PFSK-1 (cell line): ENCODE results near the gene GMEB2.

Experiments
- FOXP2 ChIP-seq: optimal IDR thresholded peaks from 2 replicates; pipeline ENCODE3; 2011; ENCODE audit warnings: borderline replicate concordance, control low read depth, inconsistent platforms; ENCODE audit not compliant: insufficient read depth; ENCODE audit errors: extremely low read length, extremely low read depth
- POLR2AphosphoS5 ChIP-seq: IDR thresholded peaks from 2 replicates; pipeline ENCODE4 v1.6.1; 2012; ENCODE audit warnings: low read depth, mild to moderate bottlenecking, control low read depth, low read length, moderate library complexity
- SIN3A ChIP-seq: IDR thresholded peaks from 2 replicates; pipeline ENCODE4 v1.6.1; 2012; ENCODE audit warnings: mild to moderate bottlenecking, low read length, moderate library complexity, borderline replicate concordance; ENCODE audit not compliant: insufficient read depth
- TAF1 ChIP-seq: IDR thresholded peaks from 2 replicates; pipeline ENCODE4 v1.6.1; 2012; ENCODE audit warnings: low read length, control low read depth, borderline replicate concordance; ENCODE audit not compliant: insufficient read depth
- TF ChIP-seq, protein P1 (sequence below), 2 experiments: IDR thresholded peaks; 2 replicates each; pipeline versions ENCODE4 v1.6.1 to v1.8.0; 2011 to 2012; ENCODE audit warnings: low read depth in 2 of 2, low read length in 2 of 2, control low read depth in 1 of 2, inconsistent platforms in 1 of 2, mild to moderate bottlenecking in 1 of 2, moderate library complexity in 1 of 2; ENCODE audit not compliant: insufficient read depth in 1 of 2

The GMEB2 gene

DNA sequence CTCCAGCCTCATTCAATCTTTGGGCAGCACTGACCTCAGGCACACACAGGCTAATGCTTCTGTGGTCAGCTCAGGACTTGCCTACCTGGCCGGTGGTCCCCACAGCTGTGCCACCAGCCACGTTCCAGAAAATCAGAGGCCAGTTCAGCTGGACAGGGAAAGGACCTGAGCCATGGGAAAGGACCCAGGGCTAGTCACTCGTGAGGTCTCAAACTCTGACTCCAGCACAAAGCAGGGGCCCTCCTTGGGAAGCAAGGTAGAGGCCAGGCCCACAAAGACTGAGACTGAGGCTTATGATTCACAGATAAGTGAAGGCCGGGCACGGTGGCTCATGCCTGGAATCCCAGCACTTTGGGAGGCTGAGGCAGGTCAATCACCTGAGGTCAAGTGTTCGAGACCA is 30.5 kb downstream of the GMEB2 start:
- TF ChIP-seq TAF1: no peak

DNA sequence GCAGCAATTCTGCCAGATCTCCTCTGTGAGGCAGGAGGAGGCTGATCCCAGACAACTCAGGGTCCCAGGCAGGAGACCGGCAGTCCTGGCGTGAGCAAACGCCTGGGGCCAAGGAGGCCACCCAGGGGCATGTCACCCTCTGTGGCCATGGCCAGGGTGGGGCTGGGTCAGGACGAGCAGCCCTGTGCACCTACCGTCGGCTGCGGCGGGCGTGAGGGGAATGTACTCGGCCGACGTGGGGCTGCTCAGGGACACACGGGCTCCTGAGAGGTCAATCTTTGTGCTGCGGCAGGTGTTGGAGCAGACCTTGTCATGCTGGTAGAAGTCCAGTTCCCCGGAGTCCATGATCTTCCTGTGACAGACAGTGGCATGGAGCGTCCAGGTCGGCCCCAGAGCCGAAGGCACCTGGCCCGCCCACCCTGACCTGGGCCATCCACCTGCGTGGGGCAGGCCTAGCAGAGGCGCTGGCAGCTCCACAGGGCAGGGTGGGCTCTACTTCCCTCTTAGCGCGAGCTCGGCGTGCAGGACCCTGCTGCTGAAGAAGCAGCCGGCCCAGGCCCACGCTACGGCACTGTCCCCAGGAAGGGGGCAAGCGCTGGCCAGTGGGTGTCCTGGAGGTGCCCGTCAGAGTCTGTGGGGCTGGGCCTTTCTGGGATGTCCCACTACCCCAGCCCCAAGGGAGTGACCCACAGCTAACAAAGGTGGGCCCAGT is 31.3 kb downstream of the GMEB2 start:
- TF ChIP-seq, protein P1, sequence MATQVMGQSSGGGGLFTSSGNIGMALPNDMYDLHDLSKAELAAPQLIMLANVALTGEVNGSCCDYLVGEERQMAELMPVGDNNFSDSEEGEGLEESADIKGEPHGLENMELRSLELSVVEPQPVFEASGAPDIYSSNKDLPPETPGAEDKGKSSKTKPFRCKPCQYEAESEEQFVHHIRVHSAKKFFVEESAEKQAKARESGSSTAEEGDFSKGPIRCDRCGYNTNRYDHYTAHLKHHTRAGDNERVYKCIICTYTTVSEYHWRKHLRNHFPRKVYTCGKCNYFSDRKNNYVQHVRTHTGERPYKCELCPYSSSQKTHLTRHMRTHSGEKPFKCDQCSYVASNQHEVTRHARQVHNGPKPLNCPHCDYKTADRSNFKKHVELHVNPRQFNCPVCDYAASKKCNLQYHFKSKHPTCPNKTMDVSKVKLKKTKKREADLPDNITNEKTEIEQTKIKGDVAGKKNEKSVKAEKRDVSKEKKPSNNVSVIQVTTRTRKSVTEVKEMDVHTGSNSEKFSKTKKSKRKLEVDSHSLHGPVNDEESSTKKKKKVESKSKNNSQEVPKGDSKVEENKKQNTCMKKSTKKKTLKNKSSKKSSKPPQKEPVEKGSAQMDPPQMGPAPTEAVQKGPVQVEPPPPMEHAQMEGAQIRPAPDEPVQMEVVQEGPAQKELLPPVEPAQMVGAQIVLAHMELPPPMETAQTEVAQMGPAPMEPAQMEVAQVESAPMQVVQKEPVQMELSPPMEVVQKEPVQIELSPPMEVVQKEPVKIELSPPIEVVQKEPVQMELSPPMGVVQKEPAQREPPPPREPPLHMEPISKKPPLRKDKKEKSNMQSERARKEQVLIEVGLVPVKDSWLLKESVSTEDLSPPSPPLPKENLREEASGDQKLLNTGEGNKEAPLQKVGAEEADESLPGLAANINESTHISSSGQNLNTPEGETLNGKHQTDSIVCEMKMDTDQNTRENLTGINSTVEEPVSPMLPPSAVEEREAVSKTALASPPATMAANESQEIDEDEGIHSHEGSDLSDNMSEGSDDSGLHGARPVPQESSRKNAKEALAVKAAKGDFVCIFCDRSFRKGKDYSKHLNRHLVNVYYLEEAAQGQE (IDR thresholded peaks at IDR 0.05; ENCODE audit: insufficient read depth in 1 of 2, low read depth in 2 of 2, low read length in 2 of 2): no peak
- TF ChIP-seq FOXP2 (no peak), TAF1 (no peak), SIN3A (no peak), POLR2AphosphoS5 (no peak)

DNA sequence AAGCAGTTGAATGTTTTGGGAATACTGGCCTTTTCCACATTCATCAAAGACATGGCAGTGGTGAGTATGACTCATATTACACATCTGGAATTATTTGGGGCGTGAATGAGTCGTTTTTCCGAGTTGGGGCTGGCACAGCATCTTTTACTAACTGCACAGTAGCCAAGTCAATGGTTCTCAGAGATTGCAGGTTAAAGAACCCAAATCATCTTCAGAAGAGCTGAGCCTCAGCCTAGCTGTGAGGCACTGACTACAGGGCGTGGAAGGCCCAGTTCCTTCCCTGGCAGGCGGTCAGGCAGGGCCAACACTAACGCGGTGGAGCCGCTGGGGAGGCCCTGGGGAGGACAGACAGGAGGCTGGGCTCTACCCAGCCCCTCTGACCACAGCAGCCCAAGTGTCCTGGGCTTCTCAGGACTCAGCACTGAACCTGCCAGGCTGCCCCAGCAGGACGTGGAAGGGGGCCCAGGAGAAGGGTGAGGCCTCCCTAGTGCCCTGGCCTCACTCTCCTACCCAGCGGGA is 32.8 kb downstream of the GMEB2 start:
- TF ChIP-seq, protein P1 (IDR thresholded peaks at IDR 0.05; ENCODE audit: insufficient read depth in 1 of 2, low read depth in 2 of 2, low read length in 2 of 2): no peak
- no peak for TF ChIP-seq POLR2AphosphoS5
- TF ChIP-seq SIN3A: no peak
- TF ChIP-seq FOXP2: no peak
- TF ChIP-seq TAF1: no peak

DNA sequence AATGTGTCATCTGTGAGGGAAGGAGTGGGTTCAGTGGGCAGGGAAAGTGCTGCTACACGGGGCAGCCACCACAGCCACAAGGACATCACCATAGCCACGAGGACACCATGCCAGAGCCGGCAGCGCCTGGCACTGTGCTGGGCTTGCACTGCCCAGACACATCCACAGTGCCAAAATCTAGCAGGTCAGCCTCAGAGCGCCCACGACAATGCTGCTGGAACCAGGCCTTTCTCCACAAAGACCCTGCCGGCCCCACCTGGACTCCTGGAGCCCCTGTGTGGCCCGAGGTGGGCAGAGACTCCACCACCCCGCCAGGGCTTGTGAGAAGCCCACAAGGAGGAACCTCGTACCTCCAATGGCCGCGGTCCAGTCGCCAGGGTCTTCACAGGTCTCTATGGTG is 34.2 kb downstream of the GMEB2 start:
- TF ChIP-seq SIN3A (no peak), POLR2AphosphoS5 (no peak), FOXP2 (no peak), TAF1 (no peak)
- TF ChIP-seq, protein P1 (IDR thresholded peaks at IDR 0.05; ENCODE audit: insufficient read depth in 1 of 2, low read depth in 2 of 2, low read length in 2 of 2): no peak

DNA sequence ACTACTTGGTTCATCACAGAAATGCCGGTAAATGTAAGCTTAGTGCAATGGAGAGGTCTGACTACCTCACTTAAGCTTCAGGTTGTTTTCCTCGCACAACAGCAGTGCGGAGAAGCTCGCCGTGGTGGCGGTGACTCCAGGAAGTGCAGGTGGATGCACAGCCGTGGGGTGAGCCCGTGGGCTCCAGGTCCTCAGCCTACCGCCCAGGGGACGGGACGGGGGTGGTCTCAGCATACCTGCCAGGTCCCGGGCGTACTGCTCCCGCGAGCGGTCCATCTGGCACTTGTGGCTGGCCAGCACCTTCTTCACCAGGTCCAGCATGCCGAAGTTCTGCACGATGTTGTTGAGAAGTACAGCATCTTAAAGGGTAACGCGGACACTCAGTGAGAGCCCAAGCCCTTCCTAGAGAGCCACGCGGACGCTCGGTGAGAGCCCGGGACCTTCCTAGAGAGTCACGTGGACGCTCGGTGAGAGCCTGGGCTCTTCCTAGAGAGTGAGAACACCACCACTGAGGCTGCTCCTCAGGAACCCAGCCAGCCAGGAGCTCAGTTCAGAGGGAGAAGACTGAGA is 35.0 kb downstream of the GMEB2 start:
- TF ChIP-seq, protein P1 (IDR thresholded peaks at IDR 0.05; ENCODE audit: insufficient read depth in 1 of 2, low read depth in 2 of 2, low read length in 2 of 2): no peak
- no peak for TF ChIP-seq FOXP2
- TF ChIP-seq TAF1: no peak
- TF ChIP-seq SIN3A: no peak
- no peak for TF ChIP-seq POLR2AphosphoS5
